ENCODE measurements around the gene GINS3.

The GINS3 gene

DNA sequence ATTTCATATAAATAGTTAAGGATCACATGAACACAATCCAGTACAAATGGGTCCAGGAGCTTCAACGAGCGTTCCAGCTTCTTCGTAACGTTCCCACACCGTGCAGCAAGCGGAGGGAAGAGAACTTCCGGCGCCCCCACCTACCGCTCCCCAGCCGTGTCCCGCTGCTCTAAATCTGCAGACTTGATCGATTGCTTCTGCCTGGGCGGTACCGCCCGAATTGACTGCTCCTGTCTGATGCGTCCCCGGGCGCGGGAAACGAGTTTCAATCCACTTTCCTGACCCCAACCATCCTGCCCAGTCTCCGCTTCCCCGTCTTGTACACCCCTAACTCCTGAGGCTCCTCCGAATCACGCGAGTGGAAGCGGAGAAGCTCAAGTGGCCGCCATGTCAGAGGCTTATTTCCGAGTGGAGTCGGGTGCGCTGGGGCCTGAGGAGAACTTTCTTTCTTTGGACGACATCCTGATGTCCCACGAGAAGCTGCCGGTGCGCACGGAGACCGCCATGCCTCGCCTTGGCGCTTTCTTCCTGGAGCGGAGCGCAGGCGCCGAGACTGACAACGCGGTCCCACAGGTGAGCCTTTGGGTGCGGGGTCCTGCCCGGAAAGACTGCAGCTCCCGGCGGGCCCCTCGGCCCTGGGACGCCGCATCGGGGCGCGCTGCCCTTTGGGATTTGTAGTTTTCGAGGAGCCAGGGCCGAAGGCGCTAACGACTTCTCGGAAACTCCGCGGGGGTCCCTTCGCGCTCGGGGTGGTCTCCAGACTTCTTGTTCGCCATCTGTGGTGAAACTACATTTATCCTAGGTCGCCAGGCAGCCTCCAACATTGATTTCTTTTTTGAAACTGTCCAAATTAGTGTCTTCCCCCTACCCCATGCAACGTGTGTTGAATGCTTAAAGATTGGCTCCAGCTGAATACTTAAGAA, at the start of gene GINS3:
TSS of gene GINS3 (plus strand) at position 257 of the 923 bp plus-strand sequence. CDS start at position 388, 131 bp downstream.
- in situ Hi-C loops (cut with MboI; ENCODE audit: low sequenced_read_pairs) = no loop called here

DNA sequence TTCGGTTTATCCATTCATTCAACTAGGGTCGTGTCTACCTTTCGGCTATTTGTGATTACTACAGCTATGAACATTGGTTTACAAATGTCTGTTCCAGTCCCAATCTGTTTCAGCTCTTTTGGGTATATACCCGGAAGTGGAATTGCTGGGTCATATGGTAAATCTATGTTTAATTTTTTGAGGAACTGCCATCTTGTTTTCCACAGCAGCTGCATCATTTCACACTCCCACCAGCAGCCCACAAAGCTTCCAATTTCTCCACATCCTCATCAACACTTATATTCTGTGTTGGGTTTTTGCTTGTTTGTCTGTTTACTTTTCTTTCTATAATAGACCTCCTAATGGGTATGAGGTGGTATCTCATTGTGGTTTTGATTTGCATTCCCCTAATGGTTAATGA, 48.7 kb upstream of the GINS3 start:
- in situ Hi-C loops (cut with MboI; ENCODE audit: low sequenced_read_pairs) = no loop called here

DNA sequence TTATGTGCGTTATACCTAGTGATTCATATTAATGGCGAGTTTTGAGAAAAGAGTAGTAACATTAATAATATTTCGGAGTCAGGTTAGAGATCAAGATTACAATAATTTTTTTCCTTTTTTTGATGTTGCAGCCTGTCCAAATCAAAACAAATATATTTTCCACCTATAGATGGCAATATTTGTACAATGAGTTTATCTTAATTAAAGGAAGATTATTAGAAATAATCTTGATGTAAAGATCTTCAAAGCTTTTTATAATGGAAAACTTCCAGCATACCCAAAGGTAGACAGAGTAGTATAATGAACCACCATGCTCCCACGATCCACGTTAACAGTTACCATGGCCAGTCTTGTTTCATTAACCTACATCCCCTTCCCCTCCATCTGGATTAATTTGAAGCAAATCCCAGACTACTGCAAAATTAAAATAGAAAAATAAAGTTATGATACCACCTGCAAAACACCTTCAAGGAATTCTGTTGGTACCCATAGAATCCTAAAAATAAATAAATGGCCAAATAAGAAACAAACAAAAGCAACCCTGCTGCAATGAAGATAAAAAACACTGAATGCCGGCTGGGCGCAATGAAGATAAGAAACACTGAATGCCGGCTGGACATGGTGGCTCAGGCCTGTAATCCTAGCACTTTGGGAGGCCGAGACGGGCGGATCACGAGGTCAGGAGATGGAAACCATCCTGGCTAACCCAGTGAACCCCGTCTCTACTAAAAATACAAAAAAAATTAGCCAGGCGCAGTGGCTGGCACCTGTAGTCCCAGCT, 46.5 kb upstream of the GINS3 start:
- in situ Hi-C loops (cut with MboI; ENCODE audit: low sequenced_read_pairs) = no loop called here

DNA sequence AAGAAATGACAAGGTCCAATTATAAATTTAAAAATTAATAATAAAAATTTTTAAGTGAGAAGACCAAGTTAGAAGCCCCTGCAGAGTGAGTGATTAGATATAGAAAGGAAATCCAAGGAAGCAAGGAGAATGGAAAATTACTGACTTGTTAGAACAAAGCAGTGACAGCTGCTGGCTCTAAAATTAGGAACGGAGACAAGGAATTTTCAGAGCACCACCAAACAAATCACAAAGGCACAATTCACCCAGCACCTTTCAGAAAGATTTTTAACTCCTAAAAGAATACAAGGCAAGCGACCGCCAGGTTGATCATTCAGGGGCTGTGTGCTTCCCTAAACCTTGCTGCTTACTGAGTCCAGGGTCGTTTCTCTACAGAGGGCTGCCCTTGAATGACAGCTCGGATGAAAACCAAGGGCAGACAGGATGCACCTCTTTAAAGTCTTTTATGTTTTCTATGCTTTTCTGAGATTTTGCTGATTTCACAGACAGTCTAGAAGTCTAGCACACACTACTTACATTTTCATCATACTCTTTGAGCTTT, 45.4 kb upstream of the GINS3 start:
- in situ Hi-C loops (cut with MboI; ENCODE audit: low sequenced_read_pairs) = no loop called here

DNA sequence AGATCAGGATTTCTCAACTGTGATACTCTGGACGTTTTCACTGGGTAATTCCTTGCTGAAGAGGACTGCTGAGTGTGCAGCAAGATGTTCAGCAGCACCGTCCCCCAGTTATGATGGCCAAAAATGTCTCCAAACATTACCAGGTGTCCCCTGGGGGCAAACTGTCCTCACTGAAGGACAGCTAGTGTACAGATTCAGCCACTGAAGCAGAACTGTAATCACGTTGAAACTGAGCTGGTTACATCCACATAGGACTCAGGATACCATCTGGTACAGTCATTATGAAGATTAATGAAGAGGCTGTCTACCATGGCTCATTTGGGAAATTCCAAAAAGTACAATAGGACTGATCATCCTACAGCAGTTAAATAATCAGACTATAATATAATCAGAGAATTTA, 43.3 kb upstream of the GINS3 start:
- in situ Hi-C loops (cut with MboI; ENCODE audit: low sequenced_read_pairs) = no loop called here

DNA sequence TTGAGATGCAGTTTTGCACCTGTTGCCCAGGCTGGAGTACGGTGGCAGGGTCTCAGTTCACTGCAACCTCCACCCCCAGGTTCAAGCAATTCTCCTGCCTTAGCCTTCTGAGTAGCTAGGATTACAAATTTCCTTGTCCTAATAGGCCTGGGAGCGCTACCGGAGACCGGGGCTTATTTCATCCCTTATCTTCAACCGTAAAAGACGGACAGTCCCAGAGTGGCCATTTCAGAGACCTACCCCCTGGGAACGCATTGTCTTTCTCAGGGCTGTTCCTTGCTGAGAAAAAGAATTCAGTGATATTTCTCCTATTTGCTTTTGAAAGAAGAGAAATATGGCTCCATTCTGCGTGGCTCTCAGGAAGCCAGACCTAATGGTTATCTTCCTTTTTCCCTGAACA, 39.6 kb upstream of the GINS3 start:
- in situ Hi-C loops (cut with MboI; ENCODE audit: low sequenced_read_pairs) = no loop called here

DNA sequence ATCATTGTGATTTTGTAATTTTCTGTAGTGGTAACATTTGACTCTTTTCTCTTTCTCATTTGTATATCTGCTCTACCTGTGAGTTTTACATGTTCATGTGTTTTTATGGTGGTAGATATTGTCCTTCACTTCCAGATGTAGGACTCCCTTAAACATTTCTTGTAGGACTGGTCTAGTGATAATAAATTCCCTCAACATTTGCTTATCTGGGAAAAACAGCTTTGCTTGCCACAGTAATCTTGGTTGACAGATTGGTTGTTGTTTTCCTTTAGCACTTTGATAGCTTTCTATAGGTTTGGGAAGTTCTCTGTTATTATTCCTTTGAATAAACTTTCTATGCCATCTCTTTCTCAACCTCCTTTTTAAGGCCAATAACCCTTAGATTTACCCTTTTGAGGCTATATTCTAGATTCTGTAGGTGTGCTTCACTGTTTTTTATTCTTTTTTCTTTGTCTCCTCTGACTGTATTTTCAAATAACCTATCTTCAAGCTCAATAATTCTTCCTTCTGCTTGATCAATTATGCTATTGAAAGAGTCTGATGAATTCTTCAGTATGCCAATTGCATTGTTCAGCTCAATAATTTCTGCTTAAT, 32.1 kb upstream of the GINS3 start:
- in situ Hi-C loops (cut with MboI; ENCODE audit: low sequenced_read_pairs) = no loop called here

DNA sequence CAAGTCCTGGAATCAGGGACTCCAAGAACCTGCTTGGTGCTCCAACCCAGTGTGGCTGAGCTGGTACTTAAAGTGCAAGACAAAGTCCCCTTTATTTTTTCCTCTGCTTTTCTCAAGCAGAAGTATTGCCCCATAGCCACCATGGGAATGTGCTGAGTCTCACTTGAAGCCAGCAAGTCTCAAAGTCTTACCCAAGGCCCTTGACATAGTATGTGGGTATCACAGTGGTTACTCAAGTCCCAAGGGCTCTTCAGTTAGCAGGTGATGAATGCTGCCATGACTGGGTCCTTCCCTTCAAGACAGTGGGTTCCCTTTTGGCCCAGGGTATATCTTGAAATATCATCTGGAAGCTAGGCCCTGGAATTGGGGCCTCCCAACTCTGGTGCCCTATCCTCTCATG, 30.5 kb upstream of the GINS3 start:
- in situ Hi-C loops (cut with MboI; ENCODE audit: low sequenced_read_pairs) = no loop called here

DNA sequence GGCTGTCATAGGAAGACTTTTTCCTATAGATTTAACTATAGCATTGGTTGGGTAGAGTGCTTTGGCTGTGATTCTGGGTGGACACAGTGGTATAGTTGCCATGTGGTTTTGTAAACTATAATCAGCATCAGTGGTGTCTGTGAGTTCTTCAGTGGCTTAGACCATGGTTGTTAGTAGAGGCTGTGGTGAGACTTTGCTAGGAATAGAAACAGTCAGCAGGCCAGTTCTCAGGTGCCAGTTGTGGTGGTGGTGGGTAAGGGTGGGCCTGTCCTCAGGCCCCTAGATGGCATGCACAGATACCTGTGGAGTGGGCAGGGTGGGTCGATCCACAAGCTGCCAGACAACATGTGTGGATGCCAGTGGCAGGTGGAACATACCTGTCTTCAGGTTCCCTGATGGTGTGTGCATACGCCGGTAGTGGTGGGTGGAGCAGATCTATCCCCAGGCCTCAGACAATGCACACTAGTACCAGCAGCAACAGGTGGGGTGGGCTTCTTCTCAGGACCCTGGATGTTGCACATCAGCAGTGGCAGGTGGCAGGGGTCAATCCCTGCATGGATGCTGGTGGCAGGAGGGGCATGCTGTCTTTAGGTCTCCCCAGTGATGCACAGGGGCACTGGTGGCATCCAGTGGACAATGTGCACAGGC, 28.4 kb upstream of the GINS3 start:
- in situ Hi-C loops (cut with MboI; ENCODE audit: low sequenced_read_pairs) = no loop called here

DNA sequence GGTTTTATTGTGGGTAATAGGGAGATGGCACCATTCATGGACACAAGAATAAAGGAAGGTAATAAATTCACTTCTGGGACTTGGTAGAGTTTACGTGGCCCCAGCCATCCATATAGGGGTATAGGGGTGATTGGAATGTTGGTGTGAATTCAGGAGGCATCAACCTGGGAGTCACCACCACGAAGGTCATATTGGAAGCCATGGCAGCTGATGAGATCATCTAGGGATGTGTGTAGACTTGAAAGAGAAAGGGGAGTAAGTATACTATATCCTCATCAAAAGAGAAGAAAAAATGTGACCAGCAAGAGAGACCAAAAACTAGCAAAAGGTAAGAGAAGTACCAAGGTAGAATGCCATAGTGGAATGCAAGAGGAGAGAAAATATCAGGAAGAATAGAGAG, 26.6 kb upstream of the GINS3 start:
- in situ Hi-C loops (cut with MboI; ENCODE audit: low sequenced_read_pairs) = no loop called here

DNA sequence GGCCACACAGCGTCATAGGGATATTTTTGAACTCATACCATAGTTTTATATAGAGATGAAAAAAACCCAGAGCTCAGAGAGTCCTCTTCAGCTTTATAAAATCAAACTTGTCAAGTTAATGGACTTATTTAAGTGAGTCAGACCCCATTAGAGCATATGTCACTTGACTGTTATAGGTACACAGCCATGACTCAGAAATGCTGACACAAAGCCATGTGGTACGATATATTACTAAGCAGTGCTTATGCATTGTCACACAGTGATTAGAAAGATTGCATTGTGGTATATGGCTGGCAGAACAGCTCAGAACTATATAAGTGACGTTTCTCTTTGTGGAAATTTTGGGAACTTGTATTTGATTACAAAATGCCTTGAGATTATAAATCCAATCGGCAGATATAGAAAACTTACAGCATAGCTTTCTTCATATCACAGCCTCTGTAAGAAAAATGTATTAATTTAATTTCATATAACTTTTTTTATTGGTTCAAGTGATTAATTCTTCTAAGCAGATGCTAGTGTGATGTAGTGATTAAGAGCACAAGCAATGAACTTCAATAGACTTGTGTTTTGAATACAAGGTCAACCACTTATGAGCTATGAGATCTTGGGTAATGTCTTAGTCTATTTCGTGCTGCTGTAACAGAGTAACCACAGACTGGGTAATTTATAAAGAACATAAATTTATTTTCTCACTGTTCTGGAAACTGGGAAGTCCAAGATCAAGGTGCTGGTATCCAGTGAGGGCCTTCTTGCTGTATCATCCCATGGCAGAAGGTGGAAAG, 25.8 kb upstream of the GINS3 start:
- in situ Hi-C loops (cut with MboI; ENCODE audit: low sequenced_read_pairs) = no loop called here

DNA sequence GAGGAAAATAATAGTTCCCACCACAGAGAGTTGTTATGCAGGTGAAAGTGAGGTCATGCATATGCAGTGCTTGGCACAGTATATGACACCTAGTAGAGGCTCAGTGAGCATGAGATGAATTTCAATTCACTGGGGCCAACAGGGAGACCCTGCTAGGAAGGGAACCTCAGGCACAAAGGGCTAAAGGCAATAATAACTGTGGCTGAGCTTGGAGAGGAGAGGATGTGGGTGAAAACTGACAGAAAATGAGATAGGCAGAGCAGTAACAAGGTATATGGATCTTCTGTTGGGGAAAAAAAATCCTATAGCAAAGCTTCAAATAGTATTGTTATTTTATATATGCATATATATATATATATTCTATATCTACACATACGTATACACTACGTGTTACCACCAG, 25.0 kb upstream of the GINS3 start:
- in situ Hi-C loops (cut with MboI; ENCODE audit: low sequenced_read_pairs) = no loop called here

DNA sequence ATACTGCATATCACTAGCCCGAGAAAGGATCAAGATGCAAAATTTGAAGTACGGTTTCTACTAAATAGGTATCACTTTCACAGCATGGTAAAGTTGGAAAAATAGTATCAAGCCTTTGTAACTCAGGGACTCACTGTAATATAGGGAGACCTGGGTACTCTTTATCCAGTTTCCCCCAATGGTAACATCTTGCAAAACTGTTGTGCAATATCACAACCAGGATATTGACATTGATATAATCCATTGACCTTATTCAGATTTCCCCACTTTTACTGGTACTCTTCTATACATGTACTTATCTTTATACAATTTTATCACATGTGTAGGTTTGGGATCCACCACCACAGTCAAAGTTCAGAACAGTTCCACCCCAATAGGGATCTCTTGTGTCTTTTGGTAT, 20.4 kb upstream of the GINS3 start:
- in situ Hi-C loops (cut with MboI; ENCODE audit: low sequenced_read_pairs) = no loop called here

DNA sequence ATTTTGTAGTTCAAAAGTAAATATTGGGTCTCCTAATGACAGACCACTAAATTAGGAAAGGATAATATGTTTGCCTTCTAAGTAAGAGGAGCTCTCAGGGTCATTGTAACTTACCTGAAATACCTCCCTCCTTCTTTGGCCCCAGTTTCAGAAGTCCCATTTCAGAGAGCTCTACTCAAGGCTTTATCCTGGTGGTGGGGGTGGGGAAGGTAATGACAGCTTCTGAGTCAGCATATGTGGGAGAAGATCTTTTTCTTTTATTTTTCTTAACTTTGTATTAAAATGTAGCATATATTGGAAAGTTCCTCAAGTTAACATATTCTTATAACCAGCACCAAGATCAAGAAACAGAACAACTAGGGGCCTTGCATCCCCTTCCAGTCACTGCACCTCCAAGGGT, 16.9 kb upstream of the GINS3 start:
- in situ Hi-C loops (cut with MboI; ENCODE audit: low sequenced_read_pairs) = no loop called here

DNA sequence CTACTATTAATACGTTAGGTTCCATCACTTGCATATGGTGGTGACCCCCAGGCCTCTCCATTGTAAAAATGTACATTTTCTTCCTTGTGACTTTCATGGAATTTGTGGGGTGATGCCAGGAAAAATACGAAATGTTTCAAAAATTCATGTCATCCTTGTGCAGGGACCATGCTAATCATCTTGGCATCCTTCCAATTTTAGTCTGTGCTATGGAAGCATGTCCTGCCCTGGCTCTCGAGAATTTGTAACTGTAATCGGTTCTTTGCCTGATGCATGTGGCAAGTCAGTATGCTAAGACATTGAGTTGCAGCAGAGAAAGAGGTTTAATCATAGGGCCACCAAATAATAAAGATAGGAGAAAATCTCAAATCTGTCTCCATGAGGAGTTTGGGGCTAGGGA, 14.3 kb upstream of the GINS3 start:
- in situ Hi-C loops (cut with MboI; ENCODE audit: low sequenced_read_pairs) = no loop called here

DNA sequence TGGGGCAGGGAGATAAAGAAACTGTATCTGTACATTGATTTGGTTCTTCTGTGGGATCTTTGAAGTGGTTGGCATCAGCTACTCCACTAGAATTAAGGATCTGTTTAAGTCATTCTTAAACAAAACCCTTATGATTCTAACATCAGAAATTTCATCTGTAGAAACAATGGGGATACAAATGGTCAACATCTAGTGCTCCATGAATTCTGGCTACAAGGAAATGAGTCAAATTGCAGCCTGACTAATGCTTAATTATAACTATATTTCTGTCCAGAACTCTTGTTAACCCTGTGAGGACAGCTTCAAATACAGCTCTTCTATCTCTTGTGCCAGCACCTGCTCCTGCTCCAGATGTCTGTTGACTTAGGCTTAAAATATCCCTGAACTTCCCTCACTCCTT, 13.9 kb upstream of the GINS3 start:
- in situ Hi-C loops (cut with MboI; ENCODE audit: low sequenced_read_pairs) = no loop called here

DNA sequence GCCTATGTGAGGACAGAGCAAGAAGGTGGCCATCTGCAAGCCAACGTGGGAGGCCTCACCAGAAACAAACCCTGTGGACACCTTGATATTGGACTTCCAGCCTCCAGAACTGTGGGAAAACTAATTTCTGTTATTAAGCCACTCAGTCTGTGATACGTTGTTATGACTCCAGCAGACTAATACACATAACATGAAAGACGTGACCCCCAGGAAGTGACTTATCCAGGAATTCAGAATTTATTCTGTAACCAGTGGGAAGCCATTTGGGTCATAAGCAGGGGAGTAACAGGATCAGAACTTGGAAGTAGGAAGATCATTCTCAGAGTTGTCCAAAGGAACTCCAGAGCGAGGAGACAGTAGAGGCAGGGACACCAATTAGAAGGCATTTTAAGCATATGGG, 12.5 kb upstream of the GINS3 start:
- in situ Hi-C loops (cut with MboI; ENCODE audit: low sequenced_read_pairs) = no loop called here

DNA sequence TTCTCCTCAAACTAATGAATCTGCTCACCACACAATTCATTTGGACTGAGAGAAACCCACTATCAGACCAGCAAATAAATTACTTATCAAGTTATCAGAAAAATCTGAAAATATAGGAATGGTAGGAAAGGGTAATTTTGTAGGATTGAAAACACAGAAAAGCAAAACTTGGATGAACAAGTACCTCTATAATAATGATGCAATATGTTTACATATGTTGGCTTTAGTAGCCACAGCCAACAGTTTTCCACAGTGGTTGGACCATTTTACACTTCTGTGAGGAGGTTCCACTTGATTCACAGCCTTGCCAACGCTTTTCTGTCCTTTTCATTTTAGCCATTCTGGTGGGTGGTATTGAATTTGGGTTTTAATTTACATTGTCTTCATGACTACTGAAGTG, 10.6 kb upstream of the GINS3 start:
- in situ Hi-C loops (cut with MboI; ENCODE audit: low sequenced_read_pairs) = no loop called here

DNA sequence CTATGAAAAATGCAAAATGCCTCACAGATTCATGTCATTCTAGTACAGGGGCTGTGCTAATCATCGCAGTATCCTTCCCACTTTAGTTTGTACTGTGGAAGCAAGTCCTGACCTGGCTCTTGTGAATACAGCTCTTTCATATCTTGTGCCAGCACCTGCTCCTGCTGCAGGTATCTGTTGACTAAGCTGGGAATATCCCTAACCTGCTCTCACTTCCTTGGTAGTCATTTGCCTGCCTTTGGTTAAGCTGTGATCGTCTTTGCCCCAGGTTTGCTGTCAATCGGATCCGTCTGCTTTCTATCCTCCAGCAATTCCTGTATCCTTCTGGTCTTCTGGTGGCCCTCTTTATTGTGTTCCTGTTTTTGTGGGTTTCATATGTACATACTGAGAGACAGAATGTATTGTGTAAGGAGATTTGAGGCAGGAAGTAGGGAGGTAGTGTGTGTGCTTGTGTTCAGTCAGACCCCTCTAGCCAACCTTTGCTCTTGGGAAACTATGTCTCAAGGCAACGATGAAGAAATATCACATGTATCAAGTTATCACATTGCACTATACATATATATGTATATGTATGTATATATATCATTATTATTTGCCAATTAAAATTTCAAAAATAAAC, 7.7 kb upstream of the GINS3 start:
- in situ Hi-C loops (cut with MboI; ENCODE audit: low sequenced_read_pairs) = no loop called here
